ENCODE results near the gene SLC38A3. TPM values are rescaled to one million over a fixed set of nuclear protein-coding genes. Genes with fewer than 3 reads are reported as not detected.
A peak's percentile ranks its signal among the peaks of the same experiment; 100 is the strongest.

SLC38A3 gene
- total and polyA plus RNA-seq, 9 of the 15 experiments (the other 6 are each of a cell fraction or from before 2014, with no cell fraction given), result 0.09 to 0.38 (median 0.16) TPM; not detected in 6

DNA sequence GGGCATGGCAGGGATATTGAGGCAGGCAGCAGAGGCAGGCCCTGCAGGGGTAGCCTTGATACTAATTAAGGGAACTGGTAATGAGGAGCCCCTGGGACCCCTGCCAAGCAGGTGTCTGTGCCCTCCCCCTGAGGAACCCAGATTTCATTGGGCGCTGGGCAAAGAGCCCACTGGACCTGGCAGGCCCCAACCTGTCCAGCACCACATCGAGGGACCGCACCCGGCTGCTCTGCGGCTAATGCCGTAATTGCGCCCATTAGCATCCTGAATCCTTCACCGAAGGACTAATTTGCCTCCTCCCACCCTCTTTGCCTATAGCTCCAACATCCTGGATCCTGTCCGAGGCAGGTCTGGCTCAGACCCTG is 50.2 kb downstream of the SLC38A3 start:
- Histone ChIP-seq H3K9me1 (ENCODE audit: control insufficient read depth, insufficient read depth, low read length) (no peaks in the 10 kb centered on the region), H3K27ac (ENCODE audit: extremely low read depth, low read depth, low read length) (no peak overlapping the region), H3K36me3 (ENCODE audit: control insufficient read depth, insufficient read depth, low read length) (peaks cover 30% of the 10 kb centered on the region; the same call in 2 of the 3 replicates), H4K20me1 (replicated peaks; ENCODE audit: control insufficient read depth, insufficient read depth, low read length) (no peaks in the 10 kb centered on the region), H3K27me3 (ENCODE audit: control insufficient read depth in 2 of 2, insufficient read depth in 2 of 2, low read length in 2 of 2) (no peaks in the 10 kb centered on the region), H3K4me2 (ENCODE audit: insufficient read depth, low read length) (no peak overlapping the region), H3K4me1 (replicated peaks in 1 of 2; ENCODE audit: control insufficient read depth in 2 of 2, insufficient read depth in 2 of 2, low read length in 2 of 2) (peaks cover 0 to 31% of the 10 kb centered on the region in 2 experiments; a peak in 2 of 5 replicates), H3K9me3 (replicated peaks; ENCODE audit: control insufficient read depth, insufficient read depth, low read depth, low read length) (peaks cover 4% of the 10 kb centered on the region; the same call in 1 of the 2 replicates), H3K4me3 (no peak overlapping the region), H2AFZ (ENCODE audit: low read depth, low read length) (no peak overlapping the region), H3K79me2 (ENCODE audit: control insufficient read depth, insufficient read depth, low read length) (no peaks in the 10 kb centered on the region; the same call in 2 of the 3 replicates), H3K9ac (ENCODE audit: insufficient read depth in 1 of 2, low read depth in 2 of 2, low read length in 2 of 2) (peak overlapping the region in 1 of 2 experiments; percentile 17; a peak in 1 of 4 replicates)
- ATAC-seq, result no peak
- intact Hi-C loops (cut with micrococcal nuclease), result no loop called here
- TF ChIP-seq, protein P1, sequence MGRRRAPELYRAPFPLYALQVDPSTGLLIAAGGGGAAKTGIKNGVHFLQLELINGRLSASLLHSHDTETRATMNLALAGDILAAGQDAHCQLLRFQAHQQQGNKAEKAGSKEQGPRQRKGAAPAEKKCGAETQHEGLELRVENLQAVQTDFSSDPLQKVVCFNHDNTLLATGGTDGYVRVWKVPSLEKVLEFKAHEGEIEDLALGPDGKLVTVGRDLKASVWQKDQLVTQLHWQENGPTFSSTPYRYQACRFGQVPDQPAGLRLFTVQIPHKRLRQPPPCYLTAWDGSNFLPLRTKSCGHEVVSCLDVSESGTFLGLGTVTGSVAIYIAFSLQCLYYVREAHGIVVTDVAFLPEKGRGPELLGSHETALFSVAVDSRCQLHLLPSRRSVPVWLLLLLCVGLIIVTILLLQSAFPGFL (CRISPR knock-in tag; IDR thresholded peaks at IDR 0.05), result no peak
- TF ChIP-seq, protein P2, sequence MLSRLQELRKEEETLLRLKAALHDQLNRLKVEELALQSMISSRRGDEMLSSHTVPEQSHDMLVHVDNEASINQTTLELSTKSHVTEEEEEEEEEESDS (CRISPR knock-in tag; IDR thresholded peaks at IDR 0.05), result no peak
- no peak for TF ChIP-seq TRIM24 (IDR thresholded peaks at IDR 0.05)
- TF ChIP-seq, protein P3, sequence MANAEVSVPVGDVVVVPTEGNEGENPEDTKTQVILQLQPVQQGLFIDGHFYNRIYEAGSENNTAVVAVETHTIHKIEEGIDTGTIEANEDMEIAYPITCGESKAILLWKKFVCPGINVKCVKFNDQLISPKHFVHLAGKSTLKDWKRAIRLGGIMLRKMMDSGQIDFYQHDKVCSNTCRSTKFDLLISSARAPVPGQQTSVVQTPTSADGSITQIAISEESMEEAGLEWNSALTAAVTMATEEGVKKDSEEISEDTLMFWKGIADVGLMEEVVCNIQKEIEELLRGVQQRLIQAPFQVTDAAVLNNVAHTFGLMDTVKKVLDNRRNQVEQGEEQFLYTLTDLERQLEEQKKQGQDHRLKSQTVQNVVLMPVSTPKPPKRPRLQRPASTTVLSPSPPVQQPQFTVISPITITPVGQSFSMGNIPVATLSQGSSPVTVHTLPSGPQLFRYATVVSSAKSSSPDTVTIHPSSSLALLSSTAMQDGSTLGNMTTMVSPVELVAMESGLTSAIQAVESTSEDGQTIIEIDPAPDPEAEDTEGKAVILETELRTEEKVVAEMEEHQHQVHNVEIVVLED (CRISPR knock-in tag; IDR thresholded peaks at IDR 0.05), result no peak
- TF ChIP-seq HSF4 (CRISPR knock-in tag; IDR thresholded peaks at IDR 0.05; ENCODE audit: borderline replicate concordance), result no peak
- TF ChIP-seq ZNF143 (CRISPR knock-in tag; IDR thresholded peaks at IDR 0.05), result no peak
- TF ChIP-seq, protein P4, sequence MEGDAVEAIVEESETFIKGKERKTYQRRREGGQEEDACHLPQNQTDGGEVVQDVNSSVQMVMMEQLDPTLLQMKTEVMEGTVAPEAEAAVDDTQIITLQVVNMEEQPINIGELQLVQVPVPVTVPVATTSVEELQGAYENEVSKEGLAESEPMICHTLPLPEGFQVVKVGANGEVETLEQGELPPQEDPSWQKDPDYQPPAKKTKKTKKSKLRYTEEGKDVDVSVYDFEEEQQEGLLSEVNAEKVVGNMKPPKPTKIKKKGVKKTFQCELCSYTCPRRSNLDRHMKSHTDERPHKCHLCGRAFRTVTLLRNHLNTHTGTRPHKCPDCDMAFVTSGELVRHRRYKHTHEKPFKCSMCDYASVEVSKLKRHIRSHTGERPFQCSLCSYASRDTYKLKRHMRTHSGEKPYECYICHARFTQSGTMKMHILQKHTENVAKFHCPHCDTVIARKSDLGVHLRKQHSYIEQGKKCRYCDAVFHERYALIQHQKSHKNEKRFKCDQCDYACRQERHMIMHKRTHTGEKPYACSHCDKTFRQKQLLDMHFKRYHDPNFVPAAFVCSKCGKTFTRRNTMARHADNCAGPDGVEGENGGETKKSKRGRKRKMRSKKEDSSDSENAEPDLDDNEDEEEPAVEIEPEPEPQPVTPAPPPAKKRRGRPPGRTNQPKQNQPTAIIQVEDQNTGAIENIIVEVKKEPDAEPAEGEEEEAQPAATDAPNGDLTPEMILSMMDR (IDR thresholded peaks at IDR 0.05 in 2 of 3, conservative IDR thresholded peaks at IDR 0.05 in 1 of 3; ENCODE audit: insufficient read depth in 2 of 3, low read depth in 1 of 3, low read length in 3 of 3), result no peak
- TF ChIP-seq, protein P5, sequence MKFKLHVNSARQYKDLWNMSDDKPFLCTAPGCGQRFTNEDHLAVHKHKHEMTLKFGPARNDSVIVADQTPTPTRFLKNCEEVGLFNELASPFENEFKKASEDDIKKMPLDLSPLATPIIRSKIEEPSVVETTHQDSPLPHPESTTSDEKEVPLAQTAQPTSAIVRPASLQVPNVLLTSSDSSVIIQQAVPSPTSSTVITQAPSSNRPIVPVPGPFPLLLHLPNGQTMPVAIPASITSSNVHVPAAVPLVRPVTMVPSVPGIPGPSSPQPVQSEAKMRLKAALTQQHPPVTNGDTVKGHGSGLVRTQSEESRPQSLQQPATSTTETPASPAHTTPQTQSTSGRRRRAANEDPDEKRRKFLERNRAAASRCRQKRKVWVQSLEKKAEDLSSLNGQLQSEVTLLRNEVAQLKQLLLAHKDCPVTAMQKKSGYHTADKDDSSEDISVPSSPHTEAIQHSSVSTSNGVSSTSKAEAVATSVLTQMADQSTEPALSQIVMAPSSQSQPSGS (CRISPR knock-in tag; IDR thresholded peaks at IDR 0.05), result no peak
- no peak for TF ChIP-seq LCOR (CRISPR knock-in tag; IDR thresholded peaks at IDR 0.05)
- TF ChIP-seq, protein P6, sequence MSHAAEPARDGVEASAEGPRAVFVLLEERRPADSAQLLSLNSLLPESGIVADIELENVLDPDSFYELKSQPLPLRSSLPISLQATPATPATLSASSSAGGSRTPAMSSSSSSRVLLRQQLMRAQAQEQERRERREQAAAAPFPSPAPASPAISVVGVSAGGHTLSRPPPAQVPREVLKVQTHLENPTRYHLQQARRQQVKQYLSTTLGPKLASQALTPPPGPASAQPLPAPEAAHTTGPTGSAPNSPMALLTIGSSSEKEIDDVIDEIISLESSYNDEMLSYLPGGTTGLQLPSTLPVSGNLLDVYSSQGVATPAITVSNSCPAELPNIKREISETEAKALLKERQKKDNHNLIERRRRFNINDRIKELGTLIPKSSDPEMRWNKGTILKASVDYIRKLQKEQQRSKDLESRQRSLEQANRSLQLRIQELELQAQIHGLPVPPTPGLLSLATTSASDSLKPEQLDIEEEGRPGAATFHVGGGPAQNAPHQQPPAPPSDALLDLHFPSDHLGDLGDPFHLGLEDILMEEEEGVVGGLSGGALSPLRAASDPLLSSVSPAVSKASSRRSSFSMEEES (CRISPR knock-in tag; IDR thresholded peaks at IDR 0.05), result no peak
- TF ChIP-seq NBN (IDR thresholded peaks at IDR 0.05; ENCODE audit: low read depth), result no peak
- ChIA-PET CTCF (ENCODE audit: low intra/inter-chr PET ratio) (no interaction called here), POLR2A (no interaction called here)
- no TSS peak for BruUV-seq (replicated peaks)
- WGBS (ENCODE audit: insufficient coverage, low coverage, missing lambda C conversion rate), result 93% methylated on average over 6 of the region's 9 CpGs
- FAIRE-seq, result no peak
- in situ Hi-C loops (cut with MboI), result no loop called here
- DNase-seq (ENCODE audit: extremely low read depth in 1 of 4, low spot score in 3 of 4), result no peak

Data from K562 (cell line).